Measurements from ENCODE around the gene IL13RA1.

DNA sequence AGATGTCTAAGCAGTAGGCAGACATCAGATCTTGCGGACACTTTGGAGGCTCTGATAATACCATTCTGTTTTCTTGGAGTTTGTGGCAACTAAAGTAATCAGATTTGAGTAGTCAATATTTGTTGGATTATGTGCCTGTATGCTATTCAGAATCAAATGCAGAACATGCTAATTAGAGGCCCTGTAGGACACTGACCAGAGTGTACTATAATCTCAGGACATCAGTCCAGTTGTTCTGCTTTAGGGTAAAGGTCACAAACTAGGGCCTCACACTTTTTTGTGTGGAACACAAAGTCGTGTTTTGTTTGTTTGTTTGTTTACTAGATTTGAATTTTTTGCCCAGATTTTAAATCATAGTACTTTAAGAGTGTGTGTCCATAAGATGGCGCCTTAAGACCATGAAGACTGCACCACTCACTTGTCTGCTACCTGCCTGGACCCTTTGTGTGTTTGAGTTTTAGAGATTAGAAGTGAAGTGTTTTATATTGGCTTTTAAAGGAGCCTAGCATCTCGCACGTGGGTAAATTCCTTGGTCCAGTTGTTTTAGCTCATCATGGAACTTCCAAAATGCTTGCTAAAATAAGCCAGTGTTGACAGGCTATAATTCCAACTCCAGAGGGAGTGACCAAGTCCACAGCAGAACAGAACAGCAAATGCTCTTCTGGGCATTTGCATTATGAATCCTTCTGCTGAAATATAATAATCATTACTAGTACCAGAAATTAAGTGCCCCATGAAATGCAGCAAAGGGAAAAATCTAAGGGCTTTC, 34.7 kb downstream of the IL13RA1 start:
- TF ChIP-seq, protein P1, sequence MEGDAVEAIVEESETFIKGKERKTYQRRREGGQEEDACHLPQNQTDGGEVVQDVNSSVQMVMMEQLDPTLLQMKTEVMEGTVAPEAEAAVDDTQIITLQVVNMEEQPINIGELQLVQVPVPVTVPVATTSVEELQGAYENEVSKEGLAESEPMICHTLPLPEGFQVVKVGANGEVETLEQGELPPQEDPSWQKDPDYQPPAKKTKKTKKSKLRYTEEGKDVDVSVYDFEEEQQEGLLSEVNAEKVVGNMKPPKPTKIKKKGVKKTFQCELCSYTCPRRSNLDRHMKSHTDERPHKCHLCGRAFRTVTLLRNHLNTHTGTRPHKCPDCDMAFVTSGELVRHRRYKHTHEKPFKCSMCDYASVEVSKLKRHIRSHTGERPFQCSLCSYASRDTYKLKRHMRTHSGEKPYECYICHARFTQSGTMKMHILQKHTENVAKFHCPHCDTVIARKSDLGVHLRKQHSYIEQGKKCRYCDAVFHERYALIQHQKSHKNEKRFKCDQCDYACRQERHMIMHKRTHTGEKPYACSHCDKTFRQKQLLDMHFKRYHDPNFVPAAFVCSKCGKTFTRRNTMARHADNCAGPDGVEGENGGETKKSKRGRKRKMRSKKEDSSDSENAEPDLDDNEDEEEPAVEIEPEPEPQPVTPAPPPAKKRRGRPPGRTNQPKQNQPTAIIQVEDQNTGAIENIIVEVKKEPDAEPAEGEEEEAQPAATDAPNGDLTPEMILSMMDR (IDR thresholded peaks at IDR 0.05; ENCODE audit: insufficient read depth, low read depth, low read length), result no peak
- TF ChIP-seq EZH2 (IDR thresholded peaks at IDR 0.05; ENCODE audit: insufficient read depth, low read length), result no peak

All from astrocyte (in vitro differentiated cells and primary cell).